Measurements from ENCODE around the gene LCMT2.
A peak's percentile ranks its signal among the peaks of the same experiment; 100 is the strongest.

Gene LCMT2, protein sequence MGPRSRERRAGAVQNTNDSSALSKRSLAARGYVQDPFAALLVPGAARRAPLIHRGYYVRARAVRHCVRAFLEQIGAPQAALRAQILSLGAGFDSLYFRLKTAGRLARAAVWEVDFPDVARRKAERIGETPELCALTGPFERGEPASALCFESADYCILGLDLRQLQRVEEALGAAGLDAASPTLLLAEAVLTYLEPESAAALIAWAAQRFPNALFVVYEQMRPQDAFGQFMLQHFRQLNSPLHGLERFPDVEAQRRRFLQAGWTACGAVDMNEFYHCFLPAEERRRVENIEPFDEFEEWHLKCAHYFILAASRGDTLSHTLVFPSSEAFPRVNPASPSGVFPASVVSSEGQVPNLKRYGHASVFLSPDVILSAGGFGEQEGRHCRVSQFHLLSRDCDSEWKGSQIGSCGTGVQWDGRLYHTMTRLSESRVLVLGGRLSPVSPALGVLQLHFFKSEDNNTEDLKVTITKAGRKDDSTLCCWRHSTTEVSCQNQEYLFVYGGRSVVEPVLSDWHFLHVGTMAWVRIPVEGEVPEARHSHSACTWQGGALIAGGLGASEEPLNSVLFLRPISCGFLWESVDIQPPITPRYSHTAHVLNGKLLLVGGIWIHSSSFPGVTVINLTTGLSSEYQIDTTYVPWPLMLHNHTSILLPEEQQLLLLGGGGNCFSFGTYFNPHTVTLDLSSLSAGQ

DNA sequence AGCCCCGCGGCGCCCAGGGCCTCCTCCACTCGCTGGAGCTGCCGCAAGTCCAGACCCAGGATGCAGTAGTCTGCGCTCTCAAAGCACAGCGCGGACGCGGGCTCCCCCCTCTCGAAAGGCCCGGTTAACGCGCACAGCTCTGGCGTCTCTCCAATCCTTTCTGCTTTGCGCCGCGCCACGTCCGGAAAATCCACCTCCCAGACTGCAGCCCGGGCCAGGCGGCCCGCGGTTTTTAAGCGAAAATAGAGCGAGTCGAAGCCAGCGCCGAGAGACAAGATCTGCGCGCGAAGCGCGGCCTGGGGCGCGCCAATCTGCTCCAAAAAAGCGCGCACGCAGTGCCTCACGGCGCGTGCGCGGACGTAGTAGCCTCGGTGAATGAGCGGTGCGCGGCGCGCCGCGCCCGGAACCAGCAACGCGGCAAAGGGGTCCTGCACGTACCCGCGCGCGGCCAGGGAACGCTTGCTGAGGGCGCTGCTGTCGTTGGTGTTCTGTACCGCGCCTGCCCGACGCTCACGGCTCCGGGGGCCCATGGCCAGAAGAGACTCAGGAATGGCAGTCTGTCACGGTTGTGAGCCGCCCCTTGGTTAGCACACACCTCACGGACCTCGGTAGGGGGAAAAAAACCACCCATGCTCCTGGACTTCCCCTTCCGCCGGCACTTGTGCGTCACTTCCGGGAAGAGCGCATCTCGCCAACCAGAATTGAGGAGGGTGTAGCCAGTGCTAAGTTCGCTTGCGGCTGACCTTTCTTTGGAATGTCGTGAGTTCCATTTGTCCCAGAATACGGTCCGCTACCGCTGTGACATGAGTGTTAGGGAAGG, at the start of gene LCMT2:
TSS of gene LCMT2 (minus strand) at position 614 of the 820 bp plus-strand sequence. CDS start at position 530, 84 bp downstream.
- Histone ChIP-seq H3K27me3 (ENCODE audit: control insufficient read depth, insufficient read depth, low read length) (no peaks in the 10 kb centered on the region), H3K27ac (ENCODE audit: low read depth, low read length) (peak within 1 kb of the TSS; percentile 87), H3K9me3 (ENCODE audit: control insufficient read depth, insufficient read depth, low read depth, low read length) (no peaks in the 10 kb centered on the region), H3K9ac (ENCODE audit: low read length) (peak within 1 kb of the TSS; percentile 96), H3K36me3 (ENCODE audit: control insufficient read depth, insufficient read depth, low read length) (peaks cover 11% of the 10 kb centered on the region; the same call in 1 of the 2 replicates), H3K4me1 (ENCODE audit: control insufficient read depth, insufficient read depth, low read length) (peaks cover 9% of the 10 kb centered on the region; the same call in 1 of the 2 replicates), H3K4me3 (ENCODE audit: low read depth, low read length) (peak within 1 kb of the TSS; percentile 93)

DNA sequence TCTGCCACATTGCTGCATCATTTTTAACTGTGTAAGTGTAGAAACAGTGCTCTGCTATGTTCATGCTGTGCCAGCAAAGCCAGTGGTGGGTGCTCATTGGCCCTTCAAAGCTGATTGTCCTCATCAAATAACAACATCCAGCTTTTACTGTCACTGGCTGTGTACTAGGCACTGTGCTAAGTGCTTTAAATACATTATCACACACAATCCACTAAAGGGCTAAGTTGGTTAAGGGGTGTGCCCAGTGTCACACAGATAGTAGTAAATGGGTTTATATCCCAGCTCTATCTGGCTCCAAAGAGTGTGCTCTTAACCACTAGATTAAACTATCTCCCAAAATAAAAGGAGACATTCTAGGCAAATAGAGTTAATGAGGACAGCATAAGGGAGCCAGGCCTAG, 48.2 kb upstream of the LCMT2 start:
- Histone ChIP-seq H3K4me1 (ENCODE audit: control insufficient read depth, insufficient read depth, low read length) (no peaks in the 10 kb centered on the region), H3K9me3 (ENCODE audit: control insufficient read depth, insufficient read depth, low read depth, low read length) (no peaks in the 10 kb centered on the region), H3K9ac (ENCODE audit: low read length) (no peak overlapping the region), H3K27me3 (ENCODE audit: control insufficient read depth, insufficient read depth, low read length) (no peaks in the 10 kb centered on the region), H3K36me3 (ENCODE audit: control insufficient read depth, insufficient read depth, low read length) (peaks cover 55% of the 10 kb centered on the region), H3K27ac (ENCODE audit: low read depth, low read length) (no peak overlapping the region), H3K4me3 (ENCODE audit: low read depth, low read length) (no peak overlapping the region)

DNA sequence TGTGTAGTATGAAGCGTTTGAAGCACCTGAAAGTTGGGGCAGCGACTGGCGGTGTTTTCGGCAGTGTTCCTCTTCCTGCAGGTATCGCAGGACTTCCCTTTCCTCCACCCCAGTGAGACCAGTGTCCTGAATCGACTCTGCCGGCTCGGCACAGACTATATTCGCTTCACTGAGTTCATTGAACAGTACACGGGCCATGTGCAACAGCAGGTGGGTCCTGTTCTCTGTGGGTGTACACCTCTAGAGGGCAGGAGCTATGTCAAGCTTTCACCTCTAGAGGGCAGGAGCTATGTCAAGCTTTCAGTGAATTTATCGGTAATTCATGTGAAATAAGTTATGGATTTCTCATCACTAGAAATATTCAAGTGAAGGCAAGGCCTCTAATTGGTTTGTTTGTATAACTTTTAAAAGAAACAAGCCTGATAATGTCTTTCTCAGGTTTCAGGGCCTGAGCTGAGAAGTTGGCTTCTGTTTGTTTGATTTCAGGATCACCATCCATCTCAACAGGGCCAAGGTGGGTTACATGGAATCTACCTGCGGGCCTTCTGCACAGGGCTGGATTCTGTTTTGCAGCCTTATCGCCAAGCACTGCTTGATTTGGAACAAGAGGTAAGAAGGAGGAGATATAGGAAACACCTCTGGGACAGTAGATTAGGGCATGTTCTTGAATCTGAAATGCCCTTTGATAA, 45.8 kb upstream of the LCMT2 start:
- H3K36me3 ChIP-seq (ENCODE audit: control insufficient read depth, insufficient read depth, low read length): peaks cover 37% of the 10 kb centered on the region
- no peaks in the 10 kb centered on the region for H3K27me3 ChIP-seq (ENCODE audit: control insufficient read depth, insufficient read depth, low read length)
- H3K4me1 ChIP-seq (ENCODE audit: control insufficient read depth, insufficient read depth, low read length): no peaks in the 10 kb centered on the region
- no peak overlapping the region for H3K4me3 ChIP-seq (ENCODE audit: low read depth, low read length)
- no peak overlapping the region for H3K9ac ChIP-seq (ENCODE audit: low read length)
- no peak overlapping the region for H3K27ac ChIP-seq (ENCODE audit: low read depth, low read length)
- H3K9me3 ChIP-seq (ENCODE audit: control insufficient read depth, insufficient read depth, low read depth, low read length): no peaks in the 10 kb centered on the region

DNA sequence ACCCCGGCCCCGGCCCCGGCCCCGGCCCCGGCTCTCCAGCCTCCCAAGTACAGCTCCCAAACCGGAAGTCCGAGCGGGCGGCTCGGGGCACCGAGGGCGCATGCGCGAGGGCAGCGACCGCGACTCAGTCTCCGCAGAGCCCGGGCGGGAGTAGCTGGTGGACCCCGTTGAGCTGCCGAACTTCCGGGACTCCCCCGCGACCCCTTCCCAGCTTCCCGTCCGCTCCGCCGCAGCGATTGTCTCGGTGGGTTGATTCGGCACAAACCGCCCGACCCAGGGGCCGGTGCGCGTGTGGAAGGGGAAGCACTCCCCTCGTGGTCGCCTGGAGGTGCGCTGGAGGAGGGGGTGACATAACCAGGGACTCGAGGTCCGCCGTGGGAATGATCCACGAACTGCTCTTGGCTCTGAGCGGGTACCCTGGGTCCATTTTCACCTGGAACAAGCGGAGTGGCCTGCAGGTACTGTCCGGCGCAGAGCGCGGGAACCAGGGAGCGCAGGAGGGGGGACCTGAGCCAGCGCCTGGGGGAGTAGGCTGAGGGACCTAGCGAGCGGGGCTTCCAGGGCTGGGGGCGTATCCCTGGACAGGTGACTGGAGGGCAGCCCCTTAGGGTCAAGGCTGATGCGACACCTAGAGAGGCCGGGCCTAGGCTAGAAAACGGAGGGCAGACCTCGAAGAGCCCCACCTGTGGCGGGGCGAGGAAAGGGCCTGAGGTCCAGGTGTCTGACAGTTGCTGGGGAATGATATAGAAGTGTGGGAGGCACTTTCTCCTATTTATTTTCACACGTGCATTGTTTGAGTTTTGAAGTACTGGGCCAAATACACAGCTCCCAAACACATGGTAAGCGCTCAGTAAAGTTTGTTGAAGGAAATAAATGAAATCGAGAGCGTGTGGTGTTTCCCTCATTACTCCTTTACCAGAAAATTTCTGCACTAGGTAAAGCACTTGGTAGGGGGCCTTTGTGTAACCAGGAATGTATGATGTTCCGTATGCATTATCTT, 40.9 kb upstream of the LCMT2 start, which contains the start of the genes TUBGCP4 and ZSCAN29:
TSS of gene TUBGCP4 (plus strand) at position 127 of the 1,000 bp plus-strand sequence. CDS start at position 381, 254 bp downstream.
TSS of gene ZSCAN29 (minus strand) at position 69 of the 1,000 bp plus-strand sequence. CDS start 1,130 bp downstream, outside the sequence.
- peaks cover 25% of the 10 kb centered on the region for H3K36me3 ChIP-seq (ENCODE audit: control insufficient read depth, insufficient read depth, low read length)
- H3K9me3 ChIP-seq (ENCODE audit: control insufficient read depth, insufficient read depth, low read depth, low read length): no peaks in the 10 kb centered on the region
- H3K4me1 ChIP-seq (ENCODE audit: control insufficient read depth, insufficient read depth, low read length): peaks cover 5% of the 10 kb centered on the region; the same call in 1 of the 2 replicates
- H3K9ac ChIP-seq (ENCODE audit: low read length): peak within 1 kb of the TSS; percentile 95
- H3K27ac ChIP-seq (ENCODE audit: low read depth, low read length): peak within 1 kb of the TSS; percentile 34; the same call in 1 of the 2 replicates
- H3K4me3 ChIP-seq (ENCODE audit: low read depth, low read length): peak within 1 kb of the TSS; percentile 98
- H3K27me3 ChIP-seq (ENCODE audit: control insufficient read depth, insufficient read depth, low read length): no peaks in the 10 kb centered on the region

DNA sequence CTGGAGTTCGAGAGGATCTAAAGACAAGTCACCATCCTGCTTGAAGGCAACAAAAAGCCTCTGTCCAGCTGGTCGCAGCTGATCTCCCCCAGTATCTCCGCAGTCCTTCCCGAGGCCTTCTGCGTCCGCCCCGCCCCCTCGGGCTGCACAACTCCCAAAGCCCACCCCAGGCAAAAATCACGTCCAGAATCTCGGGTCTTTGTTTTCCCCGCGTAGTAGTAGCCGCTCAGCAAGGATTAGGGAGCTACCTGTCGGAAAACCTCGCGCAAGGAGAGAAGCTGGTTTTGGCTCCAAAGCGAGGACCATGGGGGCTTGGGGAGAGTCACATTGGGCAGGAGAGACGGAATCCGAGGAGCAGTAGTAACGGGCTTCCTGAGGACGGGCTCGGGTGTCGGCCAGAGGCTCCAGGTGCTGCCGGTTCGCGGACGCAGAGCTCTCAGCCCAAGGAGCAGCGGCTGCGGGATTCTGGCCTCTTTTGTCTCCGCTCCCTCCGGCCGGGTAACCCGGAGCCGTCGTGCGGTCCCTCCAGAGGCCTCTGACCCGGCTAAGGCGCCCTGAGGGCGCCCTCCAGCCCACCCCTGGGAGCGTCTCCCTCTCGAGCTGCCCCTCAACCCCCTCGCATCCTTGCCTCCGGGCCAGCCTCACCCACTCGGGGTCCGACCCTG, 40.1 kb upstream of the LCMT2 start:
- Histone ChIP-seq H3K9me3 (ENCODE audit: control insufficient read depth, insufficient read depth, low read depth, low read length) (no peaks in the 10 kb centered on the region), H3K36me3 (ENCODE audit: control insufficient read depth, insufficient read depth, low read length) (peaks cover 34% of the 10 kb centered on the region), H3K4me3 (ENCODE audit: low read depth, low read length) (peak overlapping the region; percentile 98), H3K9ac (ENCODE audit: low read length) (peak overlapping the region; percentile 80), H3K27ac (ENCODE audit: low read depth, low read length) (peak overlapping the region; percentile 34; the same call in 1 of the 2 replicates), H3K4me1 (ENCODE audit: control insufficient read depth, insufficient read depth, low read length) (peaks cover 5% of the 10 kb centered on the region; the same call in 1 of the 2 replicates), H3K27me3 (ENCODE audit: control insufficient read depth, insufficient read depth, low read length) (no peaks in the 10 kb centered on the region)

DNA sequence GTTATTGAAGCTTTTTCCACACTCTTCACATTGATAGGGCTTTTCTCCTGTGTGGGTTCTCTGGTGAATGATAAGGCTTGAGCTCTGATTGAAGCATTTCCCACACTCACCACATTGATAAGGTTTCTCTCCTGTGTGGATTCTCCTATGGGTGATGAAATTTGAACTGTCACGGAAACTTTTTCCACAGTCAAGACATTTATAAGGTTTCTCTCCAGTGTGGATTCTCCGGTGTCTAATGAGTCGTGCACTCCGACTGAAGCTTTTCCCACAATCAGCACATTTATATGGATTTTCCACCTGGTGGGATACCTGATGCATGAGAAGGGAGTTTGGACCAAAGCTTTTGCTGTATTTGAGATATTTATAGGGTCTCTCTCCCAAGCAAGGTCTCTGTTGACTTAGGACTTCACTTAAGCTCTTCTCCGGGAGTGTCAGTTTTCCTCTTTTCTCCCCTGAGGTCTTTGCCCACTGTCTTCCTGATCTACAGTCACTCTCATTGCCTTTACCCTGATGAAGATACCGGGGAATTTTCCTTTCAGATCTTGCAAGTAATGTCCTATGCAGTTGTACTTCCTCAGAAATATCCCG, 31.0 kb upstream of the LCMT2 start:
- Histone ChIP-seq H3K9ac (ENCODE audit: low read length) (no peak overlapping the region), H3K27me3 (ENCODE audit: control insufficient read depth, insufficient read depth, low read length) (no peaks in the 10 kb centered on the region), H3K4me3 (ENCODE audit: low read depth, low read length) (no peak overlapping the region), H3K27ac (ENCODE audit: low read depth, low read length) (no peak overlapping the region), H3K36me3 (ENCODE audit: control insufficient read depth, insufficient read depth, low read length) (peaks cover 83% of the 10 kb centered on the region), H3K4me1 (ENCODE audit: control insufficient read depth, insufficient read depth, low read length) (no peaks in the 10 kb centered on the region), H3K9me3 (ENCODE audit: control insufficient read depth, insufficient read depth, low read depth, low read length) (peaks cover 25% of the 10 kb centered on the region)

DNA sequence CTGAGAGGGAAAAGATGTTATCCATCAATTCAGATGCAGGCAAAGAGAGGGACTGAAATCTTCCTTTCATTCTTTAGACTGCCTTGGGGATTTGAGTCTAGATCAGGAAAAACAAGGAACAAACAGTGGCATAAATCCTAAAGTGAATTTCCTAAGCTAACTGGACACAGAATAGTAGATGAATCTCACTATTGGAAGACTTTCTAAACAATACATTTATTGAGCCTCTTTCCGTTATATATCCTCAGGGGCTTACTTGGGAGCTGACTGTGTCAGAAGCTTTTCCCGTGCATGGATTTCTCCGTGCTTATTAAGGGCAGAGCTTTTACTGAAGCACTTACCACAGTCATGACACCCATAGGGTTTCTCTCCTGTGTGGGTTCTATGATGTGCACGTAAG, 30.4 kb upstream of the LCMT2 start:
- Histone ChIP-seq H3K9ac (ENCODE audit: low read length) (no peak overlapping the region), H3K9me3 (ENCODE audit: control insufficient read depth, insufficient read depth, low read depth, low read length) (peaks cover 25% of the 10 kb centered on the region), H3K4me3 (ENCODE audit: low read depth, low read length) (no peak overlapping the region), H3K27me3 (ENCODE audit: control insufficient read depth, insufficient read depth, low read length) (no peaks in the 10 kb centered on the region), H3K4me1 (ENCODE audit: control insufficient read depth, insufficient read depth, low read length) (no peaks in the 10 kb centered on the region), H3K36me3 (ENCODE audit: control insufficient read depth, insufficient read depth, low read length) (peaks cover 77% of the 10 kb centered on the region), H3K27ac (ENCODE audit: low read depth, low read length) (no peak overlapping the region)

DNA sequence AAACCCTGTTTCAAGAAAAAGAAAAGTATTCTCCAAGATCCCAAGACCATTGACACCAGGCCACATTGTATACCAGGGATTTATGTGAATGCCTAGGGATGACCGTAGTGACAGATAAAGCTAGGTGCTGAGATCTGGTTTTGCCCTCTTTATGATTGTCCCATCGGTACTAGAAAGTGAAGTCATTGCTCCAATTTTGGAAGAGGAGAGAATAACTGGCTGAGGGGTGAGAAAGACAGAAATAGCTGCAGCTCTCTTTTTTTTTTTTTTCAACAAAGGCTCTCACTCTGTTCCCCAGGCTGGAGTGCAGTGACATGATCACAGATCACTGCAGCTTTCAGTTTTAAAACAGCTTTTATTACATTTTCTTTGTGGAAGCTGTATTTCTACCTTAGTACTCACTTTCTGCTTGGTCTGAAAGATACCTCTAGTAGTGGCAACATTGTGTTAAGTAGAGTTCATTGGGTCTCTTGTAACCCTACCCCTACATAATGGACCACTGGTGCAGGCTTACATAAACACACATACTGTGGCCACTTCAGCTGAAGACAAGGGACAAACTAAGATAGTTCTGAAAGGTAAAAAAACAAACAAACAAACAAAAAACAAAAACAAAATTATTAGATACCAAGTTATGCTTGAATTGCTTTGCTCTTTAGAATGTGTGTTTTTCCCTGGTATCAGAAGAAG, 22.5 kb upstream of the LCMT2 start:
- H3K9ac ChIP-seq (ENCODE audit: low read length): no peak overlapping the region
- no peak overlapping the region for H3K4me3 ChIP-seq (ENCODE audit: low read depth, low read length)
- H3K27ac ChIP-seq (ENCODE audit: low read depth, low read length): no peak overlapping the region
- no peaks in the 10 kb centered on the region for H3K27me3 ChIP-seq (ENCODE audit: control insufficient read depth, insufficient read depth, low read length)
- no peaks in the 10 kb centered on the region for H3K9me3 ChIP-seq (ENCODE audit: control insufficient read depth, insufficient read depth, low read depth, low read length)
- peaks cover 33% of the 10 kb centered on the region for H3K36me3 ChIP-seq (ENCODE audit: control insufficient read depth, insufficient read depth, low read length)
- H3K4me1 ChIP-seq (ENCODE audit: control insufficient read depth, insufficient read depth, low read length): no peaks in the 10 kb centered on the region

Data from HUES6 (cell line).